ENCODE measurements around the gene TSHZ3. TPM values are rescaled to one million over a fixed set of nuclear protein-coding genes. Genes with fewer than 3 reads are reported as not detected.

Gene TSHZ3
- total and polyA plus RNA-seq, 11 donors, result 0.88 to 11.5 (median 2.4) TPM

GRCh38 chr19:31254611-31255010, 94.6 kb downstream of the TSHZ3 start:
- Histone ChIP-seq H3K27ac (no peak overlapping the region), H3K27me3 (no peaks in the 10 kb centered on the region), H3K36me3 (no peaks in the 10 kb centered on the region), H3K4me3 (no peak overlapping the region), H3K4me1 (peaks cover 0 to 3% (median 0%) of the 10 kb centered on the region in 12 donors), H3K9me3 (no peaks in the 10 kb centered on the region)
- ATAC-seq (no peak), DNase-seq (no peak)
- 74 to 80% (median 76%) methylated on average over 4 of the region's 4 CpGs for WGBS, 4 donors
- intact Hi-C loops (cut with DNase I), result no loop called here
- TF ChIP-seq CTCF (IDR thresholded peaks at IDR 0.05) (no peak), POLR2A (IDR thresholded peaks at IDR 0.05) (no peak)

GRCh38 chr19:31254180-31254551, 95.1 kb downstream of the TSHZ3 start:
- H3K36me3 ChIP-seq, result no peaks in the 10 kb centered on the region
- ATAC-seq, result no peak
- TF ChIP-seq CTCF (IDR thresholded peaks at IDR 0.05) (no peak), POLR2A (IDR thresholded peaks at IDR 0.05) (no peak)
- H3K27ac ChIP-seq, result no peak overlapping the region
- intact Hi-C loops (cut with DNase I), result no loop called here
- 27 to 47% (median 38%) methylated on average over 5 to 7 of the region's 7 CpGs for WGBS, 4 donors
- no peaks in the 10 kb centered on the region for H3K27me3 ChIP-seq
- no peaks in the 10 kb centered on the region for H3K9me3 ChIP-seq
- no peak for DNase-seq
- H3K4me3 ChIP-seq, result no peak overlapping the region
- H3K4me1 ChIP-seq, result peaks cover 0 to 3% (median 0%) of the 10 kb centered on the region in 12 donors

GRCh38 chr19:31253526-31254179, 95.6 kb downstream of the TSHZ3 start:
- H3K4me1 ChIP-seq, result peaks cover 0 to 3% (median 0%) of the 10 kb centered on the region in 12 donors
- no peaks in the 10 kb centered on the region for H3K9me3 ChIP-seq
- H3K36me3 ChIP-seq, result no peaks in the 10 kb centered on the region
- ATAC-seq, result no peak
- no peak overlapping the region for H3K4me3 ChIP-seq
- TF ChIP-seq CTCF (IDR thresholded peaks at IDR 0.05) (no peak), POLR2A (IDR thresholded peaks at IDR 0.05) (no peak)
- no peak for DNase-seq
- 76 to 85% (median 80%) methylated on average over 5 to 6 of the region's 6 CpGs for WGBS, 4 donors
- H3K27me3 ChIP-seq, result no peaks in the 10 kb centered on the region
- intact Hi-C loops (cut with DNase I), result no loop called here
- no peak overlapping the region for H3K27ac ChIP-seq

GRCh38 chr19:31252441-31252840, 96.8 kb downstream of the TSHZ3 start:
- Histone ChIP-seq H3K36me3 (no peaks in the 10 kb centered on the region), H3K27ac (no peak overlapping the region), H3K9me3 (no peaks in the 10 kb centered on the region), H3K4me3 (no peak overlapping the region), H3K27me3 (no peaks in the 10 kb centered on the region), H3K4me1 (peaks cover 0 to 3% (median 0%) of the 10 kb centered on the region in 12 donors)
- intact Hi-C loops (cut with DNase I), result no loop called here
- ATAC-seq, result no peak
- 82 to 96% (median 88%) methylated on average over 2 of the region's 2 CpGs for WGBS, 4 donors
- TF ChIP-seq POLR2A (IDR thresholded peaks at IDR 0.05), result no peak
- no peak for TF ChIP-seq CTCF (IDR thresholded peaks at IDR 0.05)
- DNase-seq, result no peak

Data from heart left ventricle (tissue), 16 donors.